Left lung (tissue), 10 donors: ENCODE data around the gene CCDC121. TPM values are rescaled to one million over a fixed set of nuclear protein-coding genes. Genes with fewer than 3 reads are reported as not detected.
"Not testable (repeated sequence)": the region's sequence is repeated elsewhere in the genome, so short reads cannot be mapped to it uniquely, and the experiment has no call there.

Experiments used
- ATAC-seq: fragments of 200-7000 bp; cut with Tn5 transposase; one replicate; pipeline ENCODE4 v1.9.1; 2020; ENCODE audit warnings: moderate library complexity
- DNase-seq, 4 donors: peaks; one replicate each; pipeline ENCODE4 v3.0.0-alpha.2; 2013 to 2020
- H3K27ac ChIP-seq, 2 donors: fragments of 200-600 bp; sonication (generic) in 1 of 2; one replicate each; pipeline versions ENCODE4 v1.5.0 to v1.8.0; 2020 to 2021
- H3K27me3 ChIP-seq, 2 donors: fragments of 200-600 bp; sonication (generic) in 1 of 2; one replicate each; pipeline versions ENCODE4 v1.5.0 to v1.8.0; 2020 to 2021
- H3K36me3 ChIP-seq, 2 donors: fragments of 200-600 bp; sonication (generic) in 1 of 2; one replicate each; pipeline versions ENCODE4 v1.5.0 to v1.8.0; 2020 to 2021
- H3K4me1 ChIP-seq, 2 donors: fragments of 200-600 bp; one replicate each; pipeline ENCODE4 v1.8.0; 2021
- H3K4me3 ChIP-seq, 2 donors: fragments of 200-600 bp; sonication (generic) in 1 of 2; one replicate each; pipeline versions ENCODE4 v1.5.0 to v1.8.0; 2020 to 2021; ENCODE audit warnings: mild to moderate bottlenecking in 1 of 2
- H3K9me3 ChIP-seq, 2 donors: fragments of 200-600 bp; sonication (generic) in 1 of 2; one replicate each; pipeline versions ENCODE4 v1.5.0 to v1.8.0; 2020 to 2021
- intact Hi-C, 2 donors: fragments of 100-400 bp; cut with DNase I; formaldehyde crosslinking; loops; one replicate each; pipeline versions ENCODE4 v1.11.2 to v1.14.2; 2022
- polyA plus RNA-seq, 6 donors: library from polyadenylated mRNA; unstranded; fragments of 120-200 nt; gene quantifications; one replicate each; pipeline ENCODE4 v1.2.1, GENCODE V29; 2013; ENCODE audit not compliant: insufficient read length in 6 of 6
- total RNA-seq, 2 donors: library from RNA; stranded (reverse); fragmentation: NEBNext Ultra II Directional; extraction: Animal tissue kit (Norgen Biotek cat#: 25700); gene quantifications; one replicate each; pipeline ENCODE4 v1.2.1, GENCODE V29; 2021
- TF ChIP-seq, protein P1 (sequence below), 2 donors: fragments of 200-600 bp; sonication (generic) in 1 of 2; IDR thresholded peaks; one replicate each; pipeline versions ENCODE4 v1.5.0 to v1.8.0; 2021; ENCODE audit warnings: antibody characterized with exemption in 2 of 2
- donor health status: DM: no; HTN: yes; CAD: no.
- donor health status: DM: no; HTN: no; CAD: no.

CCDC121 gene
- total and polyA plus RNA-seq, 8 donors, result 2.9 to 13.2 (median 12.6) TPM

DNA sequence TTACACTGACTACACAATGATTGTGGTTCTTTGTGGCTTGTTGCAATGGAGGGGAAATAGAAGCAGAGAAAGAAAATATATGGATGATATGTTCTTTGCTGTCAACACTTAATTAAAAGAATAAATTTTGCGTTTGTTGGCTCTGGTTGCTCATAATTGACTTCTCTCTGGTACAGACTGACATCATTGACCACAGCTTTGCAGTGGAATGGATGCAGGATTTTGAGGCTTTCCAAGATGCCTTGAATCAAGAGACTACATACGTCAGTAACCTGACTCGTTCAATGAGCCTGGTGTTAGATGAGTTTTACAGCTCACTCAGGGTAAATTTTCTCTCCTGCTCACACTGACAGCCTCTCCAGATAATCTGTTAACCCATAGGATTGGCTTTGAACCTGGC is 9.9 kb upstream of the CCDC121 start:
- Histone ChIP-seq H3K9me3 (no peaks in the 10 kb centered on the region), H3K27me3 (no peaks in the 10 kb centered on the region), H3K4me1 (no peaks in the 10 kb centered on the region), H3K27ac (no peak overlapping the region), H3K36me3 (peaks cover 5 to 99% of the 10 kb centered on the region in 2 donors), H3K4me3 (no peak overlapping the region)
- intact Hi-C loops, result no loop called here
- TF ChIP-seq, protein P1, sequence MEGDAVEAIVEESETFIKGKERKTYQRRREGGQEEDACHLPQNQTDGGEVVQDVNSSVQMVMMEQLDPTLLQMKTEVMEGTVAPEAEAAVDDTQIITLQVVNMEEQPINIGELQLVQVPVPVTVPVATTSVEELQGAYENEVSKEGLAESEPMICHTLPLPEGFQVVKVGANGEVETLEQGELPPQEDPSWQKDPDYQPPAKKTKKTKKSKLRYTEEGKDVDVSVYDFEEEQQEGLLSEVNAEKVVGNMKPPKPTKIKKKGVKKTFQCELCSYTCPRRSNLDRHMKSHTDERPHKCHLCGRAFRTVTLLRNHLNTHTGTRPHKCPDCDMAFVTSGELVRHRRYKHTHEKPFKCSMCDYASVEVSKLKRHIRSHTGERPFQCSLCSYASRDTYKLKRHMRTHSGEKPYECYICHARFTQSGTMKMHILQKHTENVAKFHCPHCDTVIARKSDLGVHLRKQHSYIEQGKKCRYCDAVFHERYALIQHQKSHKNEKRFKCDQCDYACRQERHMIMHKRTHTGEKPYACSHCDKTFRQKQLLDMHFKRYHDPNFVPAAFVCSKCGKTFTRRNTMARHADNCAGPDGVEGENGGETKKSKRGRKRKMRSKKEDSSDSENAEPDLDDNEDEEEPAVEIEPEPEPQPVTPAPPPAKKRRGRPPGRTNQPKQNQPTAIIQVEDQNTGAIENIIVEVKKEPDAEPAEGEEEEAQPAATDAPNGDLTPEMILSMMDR (IDR thresholded peaks at IDR 0.05), result no peak
- ATAC-seq (no peak), DNase-seq (no peak)

DNA sequence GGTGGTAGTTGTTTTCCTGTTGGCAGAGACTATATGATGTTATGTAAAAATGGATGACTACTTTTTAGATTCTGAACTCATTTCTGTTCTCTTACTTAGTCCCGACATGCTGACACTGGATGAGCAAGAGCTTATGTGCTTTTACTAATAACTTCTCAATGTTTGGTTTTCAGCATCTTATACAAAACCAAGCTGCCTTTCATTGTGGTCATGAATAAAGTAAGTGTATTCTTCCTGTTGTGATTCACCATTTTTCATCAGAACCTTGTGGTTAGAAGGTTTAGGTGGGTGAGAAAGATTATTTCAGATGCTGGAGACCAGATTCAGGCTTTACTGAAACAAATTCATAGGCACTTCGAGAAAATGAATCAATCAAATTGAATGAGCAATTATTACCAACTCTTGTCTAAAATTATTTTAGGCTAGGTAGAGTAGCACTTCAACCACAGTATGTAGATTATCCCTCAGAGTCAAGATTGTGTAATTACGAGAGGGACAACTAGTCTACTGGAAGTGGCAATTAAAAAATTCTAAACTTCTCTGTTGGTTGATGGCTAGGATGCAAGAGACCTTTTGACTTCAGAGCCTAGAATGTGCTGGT is 9.3 kb upstream of the CCDC121 start:
- ATAC-seq (no peak), DNase-seq (no peak)
- Histone ChIP-seq H3K27ac (no peak overlapping the region), H3K27me3 (no peaks in the 10 kb centered on the region), H3K36me3 (peaks cover 5 to 99% of the 10 kb centered on the region in 2 donors), H3K9me3 (no peaks in the 10 kb centered on the region), H3K4me1 (no peaks in the 10 kb centered on the region), H3K4me3 (no peak overlapping the region)
- TF ChIP-seq, protein P1 (IDR thresholded peaks at IDR 0.05), result no peak
- intact Hi-C loops, result no loop called here

DNA sequence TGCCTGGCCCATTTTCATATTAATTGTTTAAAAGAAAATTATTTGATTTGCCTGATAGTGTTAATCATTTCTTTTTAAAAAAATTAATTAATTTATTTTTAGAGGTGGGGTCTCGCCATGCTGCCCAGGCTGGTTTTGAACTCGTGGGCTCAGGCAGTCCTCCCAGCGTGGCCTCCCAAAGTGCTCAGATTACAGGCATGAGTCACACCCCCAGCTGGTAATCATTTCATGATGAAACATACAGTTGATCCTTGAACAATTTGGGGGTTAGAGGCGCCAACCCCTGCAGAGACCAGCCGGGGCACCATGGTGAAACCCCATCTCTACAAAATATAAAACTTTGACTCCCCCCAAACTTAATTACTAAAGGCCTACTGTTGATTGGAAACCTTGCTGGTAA is 8.0 kb upstream of the CCDC121 start:
- Histone ChIP-seq H3K36me3 (peaks cover 5 to 100% of the 10 kb centered on the region in 2 donors), H3K27me3 (no peaks in the 10 kb centered on the region), H3K4me3 (no peak overlapping the region), H3K27ac (no peak overlapping the region), H3K9me3 (no peaks in the 10 kb centered on the region), H3K4me1 (no peaks in the 10 kb centered on the region)
- TF ChIP-seq, protein P1 (IDR thresholded peaks at IDR 0.05), result no peak
- ATAC-seq (no peak), DNase-seq (no peak)
- intact Hi-C loops, result no loop called here

DNA sequence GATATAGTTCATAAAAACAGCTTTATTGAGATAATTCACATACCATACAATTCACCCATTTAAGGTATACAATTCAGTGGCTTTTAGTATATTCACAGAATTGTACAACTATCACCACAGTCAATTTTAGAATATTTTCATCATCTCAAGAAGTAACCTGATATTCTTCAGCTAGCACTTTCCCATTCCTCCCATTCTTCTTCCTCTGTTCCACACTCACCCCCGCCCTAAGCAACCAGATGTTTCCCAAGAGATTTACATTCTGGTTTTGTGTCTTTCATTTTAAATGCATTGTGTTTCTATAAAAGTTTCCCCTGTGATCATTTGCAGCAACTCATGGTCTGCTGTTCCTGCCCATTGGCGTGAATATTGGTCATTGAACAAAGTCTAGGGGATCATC is 5.5 kb upstream of the CCDC121 start:
- H3K4me3 ChIP-seq, result no peak overlapping the region
- H3K9me3 ChIP-seq, result no peaks in the 10 kb centered on the region
- H3K36me3 ChIP-seq, result peaks cover 5 to 88% of the 10 kb centered on the region in 2 donors
- intact Hi-C loops, result no loop called here
- DNase-seq (no peak), ATAC-seq (no peak)
- no peak overlapping the region for H3K27ac ChIP-seq
- TF ChIP-seq, protein P1 (IDR thresholded peaks at IDR 0.05), result no peak
- H3K27me3 ChIP-seq, result no peaks in the 10 kb centered on the region
- peaks cover 6 to 14% of the 10 kb centered on the region in 2 donors for H3K4me1 ChIP-seq

DNA sequence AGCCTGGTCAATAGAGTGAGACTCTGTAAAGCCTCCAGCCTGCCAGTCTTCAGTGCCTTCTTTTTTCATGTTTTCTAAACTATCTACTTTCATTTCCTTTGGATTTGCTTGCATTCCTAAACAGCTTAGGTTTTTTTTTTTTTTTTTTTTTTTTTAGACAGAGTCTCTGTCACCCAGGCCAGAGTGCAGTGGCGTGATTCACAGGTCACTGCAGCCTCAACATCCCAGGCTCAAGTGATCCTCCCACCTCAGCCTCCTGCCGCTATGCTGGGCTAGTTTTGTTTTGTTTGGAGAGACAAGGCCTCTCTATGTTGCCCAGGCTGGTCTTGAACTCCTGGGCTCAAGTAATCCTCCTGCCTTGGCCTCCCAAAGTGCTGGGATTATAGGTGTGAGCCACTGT is 1.4 kb upstream of the CCDC121 start:
- Histone ChIP-seq H3K4me1 (peaks cover 6 to 44% of the 10 kb centered on the region in 2 donors), H3K36me3 (peaks cover 5 to 48% of the 10 kb centered on the region in 2 donors), H3K4me3 (peak overlapping the region in 1 of 2 donors; percentile 93)
- H3K9me3 ChIP-seq, H3K27me3 ChIP-seq, intact Hi-C loops, DNase-seq, ATAC-seq, H3K27ac ChIP-seq: not testable (repeated sequence)
